HL-60/S4 (cell line): ENCODE measurements around the gene HDAC4.

ENCODE experiments used
- in situ Hi-C: fragments of 300-500 bp; cut with MboI; formaldehyde crosslinking; loops from 2 replicates; pipeline ENCODE4 v1.14.3; 2022; ENCODE audit warnings: low sequenced_read_pairs

The HDAC4 gene

GRCh38 chr2:239385096-239386000 lies 15.5 kb downstream of the HDAC4 start:
- in situ Hi-C loops: no loop called here

- in situ Hi-C loops: no loop called here
Measured at GRCh38 chr2:239383759-239384156, 17.1 kb downstream of the HDAC4 start.

GRCh38 chr2:239383036-239383758 lies 17.6 kb downstream of the HDAC4 start:
- in situ Hi-C loops: no loop called here

GRCh38 chr2:239382384-239382880 lies 18.4 kb downstream of the HDAC4 start:
- in situ Hi-C loops: no loop called here

GRCh38 chr2:239381709-239382134 lies 19.1 kb downstream of the HDAC4 start:
- in situ Hi-C loops: no loop called here

GRCh38 chr2:239380831-239381708 lies 19.8 kb downstream of the HDAC4 start:
- in situ Hi-C loops: no loop called here

GRCh38 chr2:239379641-239380170 lies 21.1 kb downstream of the HDAC4 start:
- in situ Hi-C loops: no loop called here

- in situ Hi-C loops: no loop called here
Measured at GRCh38 chr2:239378918-239379640, 21.7 kb downstream of the HDAC4 start.

GRCh38 chr2:239378021-239378917 lies 22.6 kb downstream of the HDAC4 start:
- in situ Hi-C loops: no loop called here

- in situ Hi-C loops: no loop called here
Measured at GRCh38 chr2:239377591-239377990, 23.2 kb downstream of the HDAC4 start.

- in situ Hi-C loops: no loop called here
Measured at GRCh38 chr2:239376942-239377531, 23.8 kb downstream of the HDAC4 start.

- in situ Hi-C loops: no loop called here
Measured at GRCh38 chr2:239376351-239376750, 24.5 kb downstream of the HDAC4 start.

- in situ Hi-C loops: no loop called here
Measured at GRCh38 chr2:239375278-239376061, 25.4 kb downstream of the HDAC4 start.

- in situ Hi-C loops: no loop called here
Measured at GRCh38 chr2:239374896-239375277, 25.9 kb downstream of the HDAC4 start.

- in situ Hi-C loops: no loop called here
Measured at GRCh38 chr2:239372835-239373234, 28.0 kb downstream of the HDAC4 start.

GRCh38 chr2:239371726-239372686 lies 28.8 kb downstream of the HDAC4 start:
- in situ Hi-C loops: no loop called here
